ENCODE data around the gene COX8C.

DNA sequence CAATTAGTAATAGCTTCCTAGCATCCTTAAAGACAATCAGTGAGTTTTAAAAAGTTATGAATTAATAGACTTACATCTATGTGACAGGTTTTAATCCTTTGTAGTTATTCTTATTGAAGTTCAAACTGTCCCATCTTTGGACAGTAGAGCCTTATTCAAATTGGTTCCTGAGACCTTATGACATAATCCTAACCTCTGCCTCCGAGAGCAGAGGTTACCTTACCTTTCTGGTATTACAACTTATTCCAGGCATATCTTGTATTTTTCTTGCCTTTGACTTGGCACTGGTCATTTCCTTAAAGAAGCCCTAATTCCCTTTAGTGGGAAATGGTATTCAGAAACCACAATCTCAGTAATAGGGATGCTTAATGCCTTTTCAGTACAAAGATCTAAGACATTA lies 35.9 kb upstream of the COX8C start:
- TF ChIP-seq, protein P1, sequence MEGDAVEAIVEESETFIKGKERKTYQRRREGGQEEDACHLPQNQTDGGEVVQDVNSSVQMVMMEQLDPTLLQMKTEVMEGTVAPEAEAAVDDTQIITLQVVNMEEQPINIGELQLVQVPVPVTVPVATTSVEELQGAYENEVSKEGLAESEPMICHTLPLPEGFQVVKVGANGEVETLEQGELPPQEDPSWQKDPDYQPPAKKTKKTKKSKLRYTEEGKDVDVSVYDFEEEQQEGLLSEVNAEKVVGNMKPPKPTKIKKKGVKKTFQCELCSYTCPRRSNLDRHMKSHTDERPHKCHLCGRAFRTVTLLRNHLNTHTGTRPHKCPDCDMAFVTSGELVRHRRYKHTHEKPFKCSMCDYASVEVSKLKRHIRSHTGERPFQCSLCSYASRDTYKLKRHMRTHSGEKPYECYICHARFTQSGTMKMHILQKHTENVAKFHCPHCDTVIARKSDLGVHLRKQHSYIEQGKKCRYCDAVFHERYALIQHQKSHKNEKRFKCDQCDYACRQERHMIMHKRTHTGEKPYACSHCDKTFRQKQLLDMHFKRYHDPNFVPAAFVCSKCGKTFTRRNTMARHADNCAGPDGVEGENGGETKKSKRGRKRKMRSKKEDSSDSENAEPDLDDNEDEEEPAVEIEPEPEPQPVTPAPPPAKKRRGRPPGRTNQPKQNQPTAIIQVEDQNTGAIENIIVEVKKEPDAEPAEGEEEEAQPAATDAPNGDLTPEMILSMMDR (conservative IDR thresholded peaks at IDR 0.05; ENCODE audit: low read length) = no peak
- TF ChIP-seq EZH2phosphoT487 (IDR thresholded peaks at IDR 0.05; ENCODE audit: borderline replicate concordance, low read depth, low read length) = no peak
